Dedifferentiated amniotic fluid mesenchymal stem cell (primary cell): ENCODE measurements around the gene IL20.

ENCODE experiments used
- DNase-seq: peaks from one replicate; pipeline ENCODE4 v3.0.0-alpha.2; 2016; ENCODE audit errors: extremely low spot score

The IL20 gene

GRCh38 chr1:206903687-206904086 lies 38.3 kb downstream of the IL20 start:
- DNase-seq = no peak

- DNase-seq = no peak
Measured at GRCh38 chr1:206904423-206905142, 39.2 kb downstream of the IL20 start.

DNA sequence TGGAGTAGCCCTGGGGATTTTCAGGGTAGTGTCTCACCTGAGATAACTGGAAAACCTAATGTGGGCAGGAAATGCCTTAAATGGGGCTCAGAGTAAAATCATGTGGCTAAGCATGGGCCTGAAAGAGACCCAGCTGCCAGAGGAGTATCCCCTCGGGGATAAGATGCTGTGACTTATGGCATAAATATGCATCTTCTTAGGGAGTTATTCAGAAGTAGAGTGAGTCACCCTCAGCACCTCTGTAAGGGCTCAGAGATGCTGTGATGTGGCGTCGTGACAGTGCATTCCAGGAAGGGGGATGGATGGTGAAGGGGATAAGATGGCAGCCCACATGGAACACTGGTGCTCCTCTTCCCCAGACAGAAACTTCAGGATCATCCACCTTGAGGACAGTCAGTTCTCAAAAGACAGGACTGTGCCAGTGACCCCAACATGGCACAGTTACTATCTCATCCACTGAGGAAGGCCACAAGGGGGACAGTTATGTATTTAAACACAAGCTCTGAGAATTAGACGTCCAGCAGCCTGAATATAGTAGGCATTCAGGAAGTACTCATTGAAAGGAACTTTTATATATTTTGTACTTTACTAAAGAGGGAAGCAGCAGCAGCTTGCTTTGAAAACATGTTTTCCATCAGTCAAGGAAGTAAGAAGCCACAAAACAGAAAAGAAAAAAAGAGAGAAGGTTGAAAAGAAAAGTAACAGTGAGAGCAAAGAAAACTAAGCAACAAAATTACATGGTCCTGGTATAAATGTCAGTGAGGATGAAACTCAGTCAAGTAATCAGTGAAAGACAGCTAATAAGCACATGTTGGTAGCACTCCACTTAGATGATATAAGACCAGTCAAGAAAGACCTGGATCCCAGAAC lies 40.1 kb downstream of the IL20 start:
- peak; percentile 59 for DNase-seq

- DNase-seq = no peak
Measured at GRCh38 chr1:206907304-206907991, 42.0 kb downstream of the IL20 start.

DNA sequence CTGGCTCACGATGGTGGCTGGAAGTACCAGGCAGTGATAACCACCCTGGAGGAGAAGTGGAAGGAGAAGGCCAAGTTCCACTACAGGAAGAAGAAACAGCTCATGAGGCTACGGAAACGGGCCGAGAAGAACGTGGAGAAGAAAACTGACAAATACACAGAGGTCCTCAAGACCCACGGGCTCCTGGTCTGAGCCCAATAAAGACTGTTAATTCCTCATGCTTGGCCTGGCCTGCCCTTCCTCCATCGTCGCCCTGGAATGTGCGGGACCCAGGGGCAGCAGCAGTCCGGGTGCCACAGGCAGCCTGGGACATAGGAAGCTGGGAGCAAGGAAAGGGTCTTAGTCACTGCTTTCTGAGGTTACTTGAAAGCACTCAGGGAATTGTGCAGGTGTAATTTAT lies 42.6 kb downstream of the IL20 start:
- no peak for DNase-seq

- no peak for DNase-seq
Measured at GRCh38 chr1:206909161-206909882, 43.9 kb downstream of the IL20 start.

DNA sequence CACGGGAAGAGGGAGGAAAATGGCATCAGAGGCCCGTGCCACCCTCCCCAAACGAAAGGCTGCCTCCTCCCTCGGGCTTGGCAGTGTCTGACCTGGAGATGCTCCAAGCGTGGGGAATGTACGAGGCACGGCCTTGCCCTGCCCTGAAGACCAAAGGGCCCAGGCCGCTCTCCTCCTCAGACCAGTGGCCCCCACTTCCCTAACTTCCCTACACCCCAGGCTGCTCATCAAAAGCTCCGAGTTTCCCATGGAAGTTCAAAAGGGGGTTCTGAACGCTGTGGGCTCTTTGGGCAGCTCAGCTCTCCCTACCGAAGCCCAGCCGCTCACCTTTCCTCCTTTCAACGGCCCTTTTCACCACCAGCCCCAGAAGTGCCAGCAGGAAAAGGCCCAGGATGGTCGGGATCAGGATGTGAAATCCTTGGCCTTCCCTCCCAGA lies 44.5 kb downstream of the IL20 start:
- DNase-seq = no peak

DNA sequence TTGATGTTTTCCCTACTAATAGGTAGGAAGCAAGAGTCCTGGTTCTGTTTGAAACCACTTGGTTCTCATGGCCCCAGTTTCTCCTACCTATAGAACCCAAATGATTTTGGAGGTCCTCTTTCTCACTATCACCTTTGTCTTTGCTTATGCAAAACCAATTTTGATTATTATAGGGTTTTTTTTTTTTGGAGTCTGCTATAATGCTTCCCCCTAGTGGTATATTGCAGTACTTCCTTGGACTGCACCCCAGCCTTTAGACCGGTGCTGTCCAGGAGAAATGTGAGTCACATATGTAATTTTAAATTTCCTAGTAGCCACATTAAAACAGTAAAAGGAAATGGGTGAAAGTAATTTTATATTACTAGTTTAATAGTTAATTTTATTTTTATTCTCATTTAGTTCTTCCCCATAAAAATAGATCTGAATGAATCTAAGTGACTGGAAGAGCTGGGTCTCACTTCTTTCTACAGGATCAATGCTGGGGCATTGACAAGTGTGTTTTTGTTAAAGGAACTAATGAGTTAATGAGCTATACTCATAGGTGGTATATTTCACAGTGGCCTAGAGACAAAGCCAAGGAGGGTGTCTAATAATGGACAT lies 45.7 kb downstream of the IL20 start:
- DNase-seq = peak; percentile 74

DNA sequence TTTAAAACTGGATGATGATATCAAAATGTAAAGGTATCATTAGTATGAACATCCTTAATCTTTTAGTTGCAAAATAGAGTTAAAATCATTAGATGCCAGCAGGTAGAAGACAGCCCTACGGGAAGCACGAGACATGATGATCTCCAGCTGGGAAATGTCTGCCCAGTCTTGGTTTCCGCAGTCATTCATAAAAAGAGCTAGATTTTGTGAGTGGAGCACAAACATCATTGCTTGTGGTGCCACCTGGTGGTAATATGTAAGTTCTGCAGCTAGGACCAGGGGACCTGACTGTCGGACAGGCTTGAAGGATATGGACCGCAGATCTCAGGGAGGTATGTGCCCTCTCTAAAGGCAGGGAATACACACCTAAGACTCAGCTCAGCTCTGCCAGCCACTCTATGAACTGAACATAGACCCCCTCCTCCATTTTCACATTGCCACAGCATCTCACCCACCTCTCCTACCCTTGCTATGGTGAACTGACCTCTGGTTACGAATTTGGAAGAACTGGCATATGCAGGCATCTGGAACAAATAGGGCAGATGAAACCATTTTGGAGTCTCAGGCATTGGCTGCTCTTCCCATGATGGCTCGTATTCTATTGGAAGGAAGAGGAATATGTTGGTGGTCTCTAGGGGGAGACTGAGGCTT lies 47.1 kb downstream of the IL20 start:
- DNase-seq = peak; percentile 88

DNA sequence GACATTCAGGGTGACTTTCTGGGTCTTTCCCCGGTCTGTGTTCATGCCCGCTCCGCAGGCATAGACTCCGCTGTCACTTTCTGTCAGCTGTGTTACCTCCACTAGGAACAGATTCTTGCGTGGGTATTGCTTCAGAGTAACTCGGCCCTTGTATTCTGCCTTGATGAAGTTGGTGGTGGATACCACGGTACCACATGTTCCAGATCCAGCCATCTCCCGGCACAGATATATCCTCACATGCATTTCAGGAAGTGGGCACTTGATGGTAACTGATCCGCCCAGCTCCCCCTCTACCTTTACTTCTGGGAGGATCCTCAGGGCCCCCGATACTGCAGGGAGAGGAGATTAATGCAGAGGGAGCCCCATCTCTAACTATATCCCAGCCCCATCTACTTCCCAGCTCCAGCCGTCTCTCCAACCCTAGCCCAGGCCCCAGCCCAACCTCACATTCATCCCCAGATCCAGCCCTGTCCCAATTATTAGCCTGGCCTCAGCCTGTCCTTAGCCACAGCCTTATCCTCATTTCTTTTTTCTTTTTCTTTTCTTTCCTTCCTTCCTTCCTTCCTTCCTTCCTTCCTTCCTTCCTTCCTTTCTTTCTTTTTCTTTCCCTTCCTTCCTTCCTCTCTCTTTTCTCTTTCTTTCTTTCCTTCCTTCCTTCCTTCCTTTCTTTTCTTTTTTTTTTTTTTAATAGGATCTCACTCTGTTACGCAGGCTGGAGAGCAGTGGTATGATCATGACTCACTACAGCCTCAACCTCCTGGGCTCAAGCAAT lies 48.5 kb downstream of the IL20 start:
- DNase-seq = no peak

DNA sequence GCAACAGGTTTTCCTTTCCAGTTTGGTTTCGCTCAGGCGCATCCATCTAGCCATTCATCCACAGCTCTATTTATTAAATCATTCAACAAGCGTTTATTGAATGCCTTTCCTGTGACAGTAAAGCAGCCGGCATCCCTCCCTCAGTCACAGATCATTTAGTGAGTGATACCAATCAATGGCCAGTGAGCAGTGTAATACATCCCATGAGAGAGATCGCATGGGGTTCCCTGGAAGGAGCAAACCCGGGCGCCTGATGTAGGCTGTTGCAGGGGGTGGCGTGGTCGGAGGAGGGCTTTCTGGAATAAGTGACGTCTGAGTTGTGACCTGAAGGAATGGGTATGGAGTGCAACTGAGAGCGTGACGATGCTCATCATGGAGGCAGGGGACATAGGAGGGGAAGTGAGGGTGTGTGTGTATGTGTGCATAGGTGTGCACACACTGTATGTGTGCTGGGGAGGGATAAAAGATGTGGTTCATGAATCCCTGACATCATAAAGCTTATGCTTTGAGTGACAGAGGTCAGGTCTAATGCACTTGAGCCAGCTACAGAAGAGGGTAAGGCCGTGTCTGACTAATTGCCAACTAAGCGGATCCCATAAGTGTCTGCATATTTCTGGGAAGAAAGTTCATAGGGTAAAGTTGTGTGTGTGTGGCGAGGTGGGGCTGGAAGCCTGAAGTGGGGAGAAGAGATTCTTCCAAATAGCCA lies 49.8 kb downstream of the IL20 start:
- no peak for DNase-seq

GRCh38 chr1:206916000-206916709 lies 50.7 kb downstream of the IL20 start:
- no peak for DNase-seq

GRCh38 chr1:206918076-206918475 lies 52.7 kb downstream of the IL20 start:
- no peak for DNase-seq
